Epithelial cell of esophagus (primary cell): Measurements from ENCODE around the gene RGS6.

Experiments
- DNase-seq: peaks from one replicate; pipeline ENCODE4 v3.0.0; 2010; ENCODE audit warnings: low read depth
- H3K4me3 ChIP-seq: 2 replicates; pipeline ENCODE4 v1.5.1; 2011; ENCODE audit warnings: mild to moderate bottlenecking, low read length, control low read depth
- TF ChIP-seq, protein P1 (sequence below): IDR thresholded peaks from 2 replicates; pipeline ENCODE4 v1.5.1; 2011; ENCODE audit warnings: low read depth, mild to moderate bottlenecking, low read length, control low read depth, inconsistent platforms; ENCODE audit not compliant: insufficient read depth; ENCODE audit errors: missing control alignments

RGS6 gene

DNA sequence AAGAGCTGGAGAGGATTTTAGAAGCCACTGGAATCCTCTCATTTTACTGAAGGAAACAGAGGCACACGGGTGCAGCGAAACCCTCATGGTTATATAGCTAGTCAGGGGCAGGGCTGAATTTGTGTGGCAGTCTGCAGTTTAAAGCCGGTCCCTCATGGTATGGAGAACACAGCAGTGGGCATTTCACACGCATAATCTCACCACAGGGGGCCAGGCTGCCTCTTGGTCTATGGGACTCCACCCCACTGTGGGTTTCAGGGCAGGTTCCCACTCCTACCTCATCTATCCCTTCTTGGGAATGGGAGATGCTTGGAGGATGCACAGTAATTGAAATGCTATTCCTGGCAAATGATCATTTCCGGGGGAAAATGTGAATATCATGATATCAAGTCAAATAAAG, 400.6 kb downstream of the RGS6 start:
- TF ChIP-seq, protein P1, sequence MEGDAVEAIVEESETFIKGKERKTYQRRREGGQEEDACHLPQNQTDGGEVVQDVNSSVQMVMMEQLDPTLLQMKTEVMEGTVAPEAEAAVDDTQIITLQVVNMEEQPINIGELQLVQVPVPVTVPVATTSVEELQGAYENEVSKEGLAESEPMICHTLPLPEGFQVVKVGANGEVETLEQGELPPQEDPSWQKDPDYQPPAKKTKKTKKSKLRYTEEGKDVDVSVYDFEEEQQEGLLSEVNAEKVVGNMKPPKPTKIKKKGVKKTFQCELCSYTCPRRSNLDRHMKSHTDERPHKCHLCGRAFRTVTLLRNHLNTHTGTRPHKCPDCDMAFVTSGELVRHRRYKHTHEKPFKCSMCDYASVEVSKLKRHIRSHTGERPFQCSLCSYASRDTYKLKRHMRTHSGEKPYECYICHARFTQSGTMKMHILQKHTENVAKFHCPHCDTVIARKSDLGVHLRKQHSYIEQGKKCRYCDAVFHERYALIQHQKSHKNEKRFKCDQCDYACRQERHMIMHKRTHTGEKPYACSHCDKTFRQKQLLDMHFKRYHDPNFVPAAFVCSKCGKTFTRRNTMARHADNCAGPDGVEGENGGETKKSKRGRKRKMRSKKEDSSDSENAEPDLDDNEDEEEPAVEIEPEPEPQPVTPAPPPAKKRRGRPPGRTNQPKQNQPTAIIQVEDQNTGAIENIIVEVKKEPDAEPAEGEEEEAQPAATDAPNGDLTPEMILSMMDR: no peak
- H3K4me3 ChIP-seq: no peak overlapping the region
- no peak for DNase-seq

DNA sequence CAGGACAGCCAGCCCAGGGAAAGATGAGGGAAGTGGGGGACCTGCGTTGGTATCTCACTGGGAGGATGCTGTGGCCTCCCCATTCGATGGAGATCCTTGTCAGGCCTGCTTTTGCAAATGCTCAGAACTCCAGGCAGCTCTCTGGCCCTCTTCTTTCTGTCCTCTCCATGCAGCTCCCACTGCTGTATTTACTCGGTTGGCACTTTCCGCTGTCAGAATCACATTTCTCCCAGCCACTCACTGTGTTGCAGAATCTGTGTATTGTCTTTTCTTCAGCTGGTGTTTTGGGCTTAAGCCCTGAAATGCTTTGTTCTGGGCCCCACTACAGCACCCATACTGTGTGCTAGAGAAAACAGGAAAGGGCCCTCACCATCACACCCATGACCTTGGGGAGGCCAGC, 401.1 kb downstream of the RGS6 start:
- TF ChIP-seq, protein P1: no peak
- no peak overlapping the region for H3K4me3 ChIP-seq
- no peak for DNase-seq

DNA sequence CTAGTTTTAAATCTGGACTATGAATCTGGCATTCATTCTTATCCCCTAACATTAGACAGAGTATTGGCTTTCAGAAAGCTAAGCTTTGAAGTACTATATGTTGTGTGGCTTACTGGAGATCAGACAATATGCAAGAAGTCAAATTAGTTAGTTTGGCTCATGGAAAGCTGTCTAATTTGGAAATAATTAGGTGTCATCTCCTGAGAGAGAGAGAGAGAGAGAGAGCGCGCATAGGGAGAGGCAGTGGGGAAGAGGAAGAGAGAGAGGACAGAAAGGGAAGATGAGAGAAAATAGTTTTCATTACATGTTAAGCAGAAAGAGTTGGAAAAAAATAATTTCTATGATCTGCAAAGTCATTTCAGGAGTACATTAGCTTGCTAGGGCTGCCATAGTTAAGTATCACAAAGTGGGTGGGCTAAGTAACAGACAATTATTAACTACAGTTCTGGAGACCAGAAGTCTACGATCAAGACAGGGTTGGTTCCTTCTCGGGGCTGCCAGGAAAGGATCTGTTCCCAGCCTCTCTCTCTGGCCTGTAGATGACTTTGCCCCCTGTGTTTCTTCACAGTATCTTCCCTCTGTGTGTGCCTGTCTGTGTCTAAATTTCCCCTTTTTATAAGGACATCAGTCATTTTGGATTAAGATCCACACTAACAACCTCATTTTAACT, 404.2 kb downstream of the RGS6 start:
- TF ChIP-seq, protein P1: no peak
- H3K4me3 ChIP-seq: no peak overlapping the region
- DNase-seq: no peak

DNA sequence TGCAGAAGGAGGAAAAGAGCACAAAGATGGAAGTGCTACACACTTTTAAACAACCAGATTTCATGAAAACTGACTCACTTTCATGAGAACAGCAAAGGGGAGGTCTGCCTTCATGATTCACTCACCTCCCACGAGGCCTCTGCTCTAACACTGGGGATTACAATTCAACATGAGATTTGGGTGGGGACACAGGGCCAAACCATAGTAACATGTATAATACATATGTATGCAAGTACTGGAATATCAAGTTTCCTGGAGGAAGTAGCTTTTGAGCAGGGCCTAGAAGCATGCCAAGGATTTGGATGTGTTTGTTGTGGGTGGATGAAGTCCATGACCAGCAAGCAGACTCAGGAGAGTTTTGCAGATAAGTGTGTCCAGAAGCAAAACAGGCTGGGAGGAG, 409.0 kb downstream of the RGS6 start:
- no peak for DNase-seq
- TF ChIP-seq, protein P1: no peak

GRCh38 chr14:72341686-72342085, 409.5 kb downstream of the RGS6 start:
- TF ChIP-seq, protein P1: no peak

More for the DNA sequence above, 409.0 kb downstream of the RGS6 start:
- H3K4me3 ChIP-seq: no peak overlapping the region

DNA sequence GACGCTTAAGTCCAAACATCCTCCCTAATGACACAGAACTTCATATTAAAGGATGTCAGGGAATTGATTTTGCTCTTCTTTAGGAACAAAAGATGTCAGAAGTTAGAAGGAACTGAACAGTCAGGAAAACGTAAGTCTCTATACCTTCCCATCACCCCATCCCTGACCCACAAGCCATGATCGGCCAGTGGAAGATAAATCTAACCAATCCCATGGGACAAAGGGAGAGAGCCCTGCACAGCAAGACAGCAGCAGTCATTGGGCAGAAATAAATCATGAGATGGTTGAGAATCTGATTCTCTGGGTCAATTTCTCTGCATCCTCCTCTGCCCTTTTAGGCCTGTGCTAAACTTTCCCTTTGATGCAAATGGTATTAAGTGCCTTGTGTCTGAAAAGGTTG, 414.9 kb downstream of the RGS6 start:
- no peak for DNase-seq
- TF ChIP-seq, protein P1: no peak
- H3K4me3 ChIP-seq: no peak overlapping the region

More at GRCh38 chr14:72341686-72342085, 409.5 kb downstream of the RGS6 start:
- DNase-seq: no peak
- no peak overlapping the region for H3K4me3 ChIP-seq

- TF ChIP-seq, protein P1: no peak
Observed at GRCh38 chr14:72350215-72350614, 418.0 kb downstream of the RGS6 start.

More at GRCh38 chr14:72350215-72350614, 418.0 kb downstream of the RGS6 start:
- no peak overlapping the region for H3K4me3 ChIP-seq
- no peak for DNase-seq
